Measurements from ENCODE around the gene SEC14L1. TPM values are rescaled to one million over a fixed set of nuclear protein-coding genes. Genes with fewer than 3 reads are reported as not detected.

The SEC14L1 gene
- total RNA-seq, 2 donors from 2014 or later = 89.0 to 105 TPM

DNA sequence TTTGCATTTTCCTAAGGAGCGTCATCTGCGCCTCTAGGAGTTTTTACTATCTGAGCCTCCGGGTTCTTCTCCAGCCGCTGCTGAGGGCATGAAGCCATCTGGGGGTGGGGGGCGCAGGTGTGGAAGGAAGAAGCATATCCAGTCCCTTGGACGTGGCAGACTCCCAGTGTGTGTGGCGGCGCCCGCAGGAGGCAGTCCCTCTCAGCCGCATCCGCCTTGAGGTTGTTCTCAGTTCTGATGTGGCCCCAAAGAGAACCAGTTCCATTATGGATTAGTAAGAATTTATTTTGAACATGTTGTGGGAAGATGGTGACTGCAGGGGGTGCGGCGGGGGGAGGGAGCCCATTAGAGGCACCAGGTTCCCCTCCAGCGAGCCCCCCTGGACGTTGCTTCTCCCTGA lies 100.2 kb downstream of the SEC14L1 start:
- Histone ChIP-seq H3K27ac (no peak overlapping the region), H3K4me3 (no peak overlapping the region), H3K9me3 (no peaks in the 10 kb centered on the region), H3K36me3 (no peaks in the 10 kb centered on the region), H3K27me3 (replicated peaks; ENCODE audit: insufficient read depth) (no peaks in the 10 kb centered on the region), H3K4me1 (ENCODE audit: control insufficient read depth in 1 of 2, low read depth in 2 of 2) (peaks cover 0 to under 1% of the 10 kb centered on the region in 2 donors)
- DNase-seq (ENCODE audit: low spot score) (no peak), ATAC-seq (ENCODE audit: insufficient number of reproducible peaks, low FRiP score, low read depth) (no peak)
- no peak for TF ChIP-seq CTCF (IDR thresholded peaks at IDR 0.05)

DNA sequence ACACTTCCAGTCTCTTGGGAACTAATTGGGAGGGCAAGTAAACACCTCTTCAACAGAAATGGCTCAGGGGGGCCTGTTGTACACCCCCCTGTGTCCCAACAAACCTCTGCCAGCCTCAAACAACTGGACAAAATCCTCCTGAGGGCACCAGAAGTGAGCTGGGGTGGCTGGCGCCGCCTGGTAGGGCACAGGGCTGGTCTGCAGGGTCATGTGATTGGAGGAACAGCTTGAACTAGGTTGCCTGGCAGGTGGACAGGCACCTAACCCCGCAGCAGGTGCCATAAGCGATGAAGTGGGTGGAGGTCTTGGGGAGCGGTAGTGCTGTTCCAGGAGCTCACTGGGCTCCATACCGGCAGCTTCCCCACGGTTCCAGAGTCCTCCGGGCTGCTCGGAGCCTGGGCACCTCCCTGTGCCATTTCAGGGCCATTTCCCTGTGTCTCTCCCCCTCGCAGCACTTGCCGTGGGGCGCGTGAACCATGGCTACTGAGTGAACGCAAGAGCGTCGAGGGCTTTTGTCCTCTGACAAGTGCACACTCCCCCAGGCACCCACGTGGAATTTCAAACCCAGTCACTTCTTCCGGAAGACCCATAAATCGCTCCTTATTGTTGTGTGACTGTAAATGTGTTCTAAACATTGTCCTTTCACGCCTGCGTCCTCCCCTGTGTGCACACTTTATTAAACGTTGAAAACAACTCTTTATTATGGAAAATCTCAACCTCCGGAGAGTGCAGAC lies 101.5 kb downstream of the SEC14L1 start:
- ATAC-seq (ENCODE audit: insufficient number of reproducible peaks, low FRiP score, low read depth) (no peak), DNase-seq (ENCODE audit: low spot score) (no peak)
- H3K27ac ChIP-seq = no peak overlapping the region
- no peaks in the 10 kb centered on the region for H3K27me3 ChIP-seq (replicated peaks; ENCODE audit: insufficient read depth)
- no peaks in the 10 kb centered on the region for H3K9me3 ChIP-seq
- peaks cover 6 to 10% of the 10 kb centered on the region in 2 donors for H3K4me1 ChIP-seq (ENCODE audit: control insufficient read depth in 1 of 2, low read depth in 2 of 2)
- TF ChIP-seq CTCF (IDR thresholded peaks at IDR 0.05) = no peak
- no peak overlapping the region for H3K4me3 ChIP-seq
- H3K36me3 ChIP-seq = no peaks in the 10 kb centered on the region

- TF ChIP-seq CTCF (IDR thresholded peaks at IDR 0.05) = no peak
- DNase-seq (ENCODE audit: low spot score) (no peak), ATAC-seq (ENCODE audit: insufficient number of reproducible peaks, low FRiP score, low read depth) (no peak)
- Histone ChIP-seq H3K27ac (no peak overlapping the region), H3K4me1 (ENCODE audit: control insufficient read depth in 1 of 2, low read depth in 2 of 2) (peaks cover 8 to 13% of the 10 kb centered on the region in 2 donors), H3K9me3 (no peaks in the 10 kb centered on the region), H3K4me3 (no peak overlapping the region), H3K27me3 (replicated peaks; ENCODE audit: insufficient read depth) (no peaks in the 10 kb centered on the region), H3K36me3 (no peaks in the 10 kb centered on the region)
Observed at GRCh38 chr17:77245162-77245926, 104.6 kb downstream of the SEC14L1 start.

GRCh38 chr17:77246110-77247047 lies 105.6 kb downstream of the SEC14L1 start:
- Histone ChIP-seq H3K4me3 (peak overlapping the region; percentile 88), H3K4me1 (ENCODE audit: control insufficient read depth in 1 of 2, low read depth in 2 of 2) (peaks cover 8 to 13% of the 10 kb centered on the region in 2 donors), H3K36me3 (no peaks in the 10 kb centered on the region), H3K9me3 (no peaks in the 10 kb centered on the region), H3K27me3 (replicated peaks; ENCODE audit: insufficient read depth) (no peaks in the 10 kb centered on the region), H3K27ac (no peak overlapping the region)
- DNase-seq (ENCODE audit: low spot score) (no peak), ATAC-seq (ENCODE audit: insufficient number of reproducible peaks, low FRiP score, low read depth) (no peak)
- no peak for TF ChIP-seq CTCF (IDR thresholded peaks at IDR 0.05)
